ENCODE data around the gene DCHS2.

DCHS2 gene

GRCh38 chr4:154511981-154512380 lies 20.4 kb upstream of the DCHS2 start:
- no peak for TF ChIP-seq CTCF (IDR thresholded peaks at IDR 0.05)
- Histone ChIP-seq H3K4me1 (ENCODE audit: control insufficient read depth in 1 of 2, insufficient read depth in 1 of 2, low read depth in 1 of 2, low read length in 1 of 2) (no peaks in the 10 kb centered on the region), H3K27me3 (peaks cover 47% of the 10 kb centered on the region), H3K36me3 (no peaks in the 10 kb centered on the region), H3K9me3 (no peaks in the 10 kb centered on the region), H3K4me3 (ENCODE audit: low read depth in 1 of 2, low read length in 1 of 2) (no peak overlapping the region), H3K27ac (no peak overlapping the region)

DNA sequence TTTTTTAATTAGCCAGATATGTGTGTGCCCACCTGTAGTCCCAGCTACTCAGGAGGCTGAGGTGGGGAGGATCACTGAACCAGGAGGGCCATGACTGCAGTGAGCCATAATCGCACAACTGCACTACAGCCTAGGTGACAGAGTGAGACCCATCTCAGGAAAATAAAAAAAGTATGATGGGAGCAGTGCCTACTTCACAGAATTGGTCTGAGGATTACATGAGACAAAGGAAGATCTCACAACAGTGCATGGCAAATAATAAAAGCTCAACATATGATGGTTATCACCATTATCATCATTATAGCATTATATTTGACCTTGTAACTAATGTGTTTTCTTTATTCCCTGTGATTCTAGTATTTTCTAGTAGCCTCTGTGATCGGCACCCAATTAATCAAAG lies 19.9 kb upstream of the DCHS2 start:
- Histone ChIP-seq H3K27ac (no peak overlapping the region), H3K9me3 (no peaks in the 10 kb centered on the region), H3K4me3 (ENCODE audit: low read depth in 1 of 2, low read length in 1 of 2) (no peak overlapping the region), H3K4me1 (ENCODE audit: control insufficient read depth in 1 of 2, insufficient read depth in 1 of 2, low read depth in 1 of 2, low read length in 1 of 2) (no peaks in the 10 kb centered on the region), H3K36me3 (no peaks in the 10 kb centered on the region), H3K27me3 (peaks cover 51% of the 10 kb centered on the region)
- TF ChIP-seq CTCF (IDR thresholded peaks at IDR 0.05) = no peak

GRCh38 chr4:154507156-154507555 lies 15.6 kb upstream of the DCHS2 start:
- no peak overlapping the region for H3K4me3 ChIP-seq (ENCODE audit: low read depth in 1 of 2, low read length in 1 of 2)

DNA sequence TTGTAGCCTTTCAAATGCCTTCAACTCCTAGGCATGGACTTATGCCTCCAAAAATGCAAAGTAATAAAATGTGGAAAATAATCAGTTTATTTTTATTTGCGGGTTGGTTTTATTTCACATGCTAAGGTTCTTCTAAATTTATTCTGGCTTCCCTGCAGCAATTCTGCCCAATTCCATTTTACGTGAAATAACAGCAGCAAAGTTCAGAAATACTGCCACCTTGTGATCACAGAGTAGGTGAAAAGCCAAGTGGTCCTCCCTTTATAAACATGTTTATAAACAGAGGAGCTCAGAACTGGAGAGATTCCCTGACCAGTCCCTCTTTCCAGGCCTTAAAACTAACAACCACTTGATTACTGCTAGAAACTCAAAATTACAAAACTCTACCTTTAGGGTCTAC lies 14.7 kb upstream of the DCHS2 start:
- Histone ChIP-seq H3K27ac (no peak overlapping the region), H3K9me3 (no peaks in the 10 kb centered on the region), H3K4me1 (ENCODE audit: control insufficient read depth in 1 of 2, insufficient read depth in 1 of 2, low read depth in 1 of 2, low read length in 1 of 2) (no peaks in the 10 kb centered on the region), H3K36me3 (no peaks in the 10 kb centered on the region), H3K27me3 (peaks cover 90% of the 10 kb centered on the region), H3K4me3 (ENCODE audit: low read depth in 1 of 2, low read length in 1 of 2) (no peak overlapping the region)
- TF ChIP-seq CTCF (IDR thresholded peaks at IDR 0.05) = no peak

More at GRCh38 chr4:154507156-154507555, 15.6 kb upstream of the DCHS2 start:
- Histone ChIP-seq H3K27ac (no peak overlapping the region), H3K9me3 (no peaks in the 10 kb centered on the region), H3K36me3 (no peaks in the 10 kb centered on the region), H3K4me1 (ENCODE audit: control insufficient read depth in 1 of 2, insufficient read depth in 1 of 2, low read depth in 1 of 2, low read length in 1 of 2) (no peaks in the 10 kb centered on the region), H3K27me3 (peaks cover 85% of the 10 kb centered on the region)
- no peak for TF ChIP-seq CTCF (IDR thresholded peaks at IDR 0.05)

DNA sequence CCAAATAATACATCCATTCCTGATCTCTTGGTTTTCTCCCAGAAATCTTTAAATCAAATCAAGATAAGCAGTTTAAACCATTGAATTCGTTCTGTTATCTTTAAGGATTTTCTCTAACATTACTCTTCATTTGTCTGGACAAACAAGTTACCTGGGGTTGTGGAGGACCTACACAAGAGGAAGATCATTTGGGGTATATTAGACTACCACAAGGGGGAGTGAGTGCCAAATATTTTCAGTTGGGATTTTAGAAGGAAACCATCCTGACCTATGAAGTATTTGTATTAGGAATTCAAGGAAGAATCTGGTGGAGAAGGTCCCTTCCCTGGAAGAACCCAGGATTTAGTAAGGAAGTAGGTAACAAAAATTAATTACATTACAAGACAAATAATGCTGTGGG lies 12.0 kb upstream of the DCHS2 start:
- no peaks in the 10 kb centered on the region for H3K36me3 ChIP-seq
- H3K4me1 ChIP-seq (ENCODE audit: control insufficient read depth in 1 of 2, insufficient read depth in 1 of 2, low read depth in 1 of 2, low read length in 1 of 2) = no peaks in the 10 kb centered on the region
- no peaks in the 10 kb centered on the region for H3K9me3 ChIP-seq
- no peak overlapping the region for H3K27ac ChIP-seq
- no peak for TF ChIP-seq CTCF (IDR thresholded peaks at IDR 0.05)
- no peak overlapping the region for H3K4me3 ChIP-seq (ENCODE audit: low read depth in 1 of 2, low read length in 1 of 2)
- peaks cover 94% of the 10 kb centered on the region for H3K27me3 ChIP-seq

- Histone ChIP-seq H3K9me3 (no peaks in the 10 kb centered on the region), H3K27ac (no peak overlapping the region), H3K36me3 (no peaks in the 10 kb centered on the region), H3K27me3 (peaks cover 92% of the 10 kb centered on the region), H3K4me3 (ENCODE audit: low read depth in 1 of 2, low read length in 1 of 2) (no peak overlapping the region), H3K4me1 (ENCODE audit: control insufficient read depth in 1 of 2, insufficient read depth in 1 of 2, low read depth in 1 of 2, low read length in 1 of 2) (no peaks in the 10 kb centered on the region)
- TF ChIP-seq CTCF (IDR thresholded peaks at IDR 0.05) = no peak
Measured at GRCh38 chr4:154502111-154502510, 10.5 kb upstream of the DCHS2 start.
